H1 (cell line): ENCODE data around the gene CCT4. TPM values are rescaled to one million over a fixed set of nuclear protein-coding genes. Genes with fewer than 3 reads are reported as not detected.

Experiments
- BRCA1 ChIP-seq: IDR thresholded peaks from 2 replicates; pipeline ENCODE4 v1.6.1; 2012; ENCODE audit warnings: low read depth, low read length, improper control_type of control experiment
- CREB1 ChIP-seq: IDR thresholded peaks from 2 replicates; pipeline ENCODE4 v1.6.1; 2012; ENCODE audit warnings: inconsistent platforms
- E2F6 ChIP-seq: IDR thresholded peaks from 2 replicates; pipeline ENCODE4 v1.6.1; 2012; ENCODE audit warnings: inconsistent platforms
- polyA plus RNA-seq, 7 experiments: library from polyadenylated mRNA; depleted of rRNA in 3 of 7; stranded (reverse) in 5 of 7; unstranded in 2 of 7; fragments of >200 nt in 5 of 7; fragments of 200-250 nt in 2 of 7; gene quantifications; 1 replicate in 5 of 7; 2 replicates in 1 of 7; 4 replicates in 1 of 7; pipeline versions ENCODE4 v1.2.1 to v1.2.3, GENCODE V29; 2011 to 2013; ENCODE audit warnings: missing spikeins in 2 of 7, mixed read lengths in 2 of 7
- total RNA-seq: library from RNA; stranded (reverse); fragmentation: NEBNext Ultra II Directional; extraction: Animal tissue kit (Norgen Biotek cat#: 25700); gene quantifications from 2 replicates; pipeline ENCODE4 v1.2.1, GENCODE V29; 2021
- TF ChIP-seq, protein P1 (sequence below): IDR thresholded peaks from 2 replicates; pipeline ENCODE4 v1.6.1; 2011; ENCODE audit warnings: low read depth, mild to moderate bottlenecking, low read length; ENCODE audit not compliant: insufficient read depth

Gene CCT4
- total and polyA plus RNA-seq, 2 of the 8 experiments (the other 6 are each of a cell fraction or from before 2014, with no cell fraction given) = 129 to 359 TPM

GRCh38 chr2:61833971-61834370 lies 54.5 kb downstream of the CCT4 start (continued):
- TF ChIP-seq E2F6 (no peak), BRCA1 (no peak), CREB1 (no peak)
- TF ChIP-seq, protein P1, sequence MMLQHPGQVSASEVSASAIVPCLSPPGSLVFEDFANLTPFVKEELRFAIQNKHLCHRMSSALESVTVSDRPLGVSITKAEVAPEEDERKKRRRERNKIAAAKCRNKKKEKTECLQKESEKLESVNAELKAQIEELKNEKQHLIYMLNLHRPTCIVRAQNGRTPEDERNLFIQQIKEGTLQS = no peak
